HUES6 (cell line): ENCODE results near the gene ELAVL1.

Source experiments
- H3K27ac ChIP-seq: 2 replicates; pipeline ENCODE4 v1.7.0; 2013; ENCODE audit warnings: low read depth, mild to moderate bottlenecking, low read length, inconsistent platforms
- H3K27me3 ChIP-seq: 2 replicates; pipeline ENCODE4 v1.6.1; 2013; ENCODE audit warnings: low read length; ENCODE audit not compliant: control insufficient read depth, insufficient read depth
- H3K36me3 ChIP-seq: 2 replicates; pipeline ENCODE4 v1.6.1; 2013; ENCODE audit warnings: low read length; ENCODE audit not compliant: control insufficient read depth, insufficient read depth
- H3K4me1 ChIP-seq: 2 replicates; pipeline ENCODE4 v1.6.1; 2013; ENCODE audit warnings: low read length; ENCODE audit not compliant: control insufficient read depth, insufficient read depth
- H3K4me3 ChIP-seq: 2 replicates; pipeline ENCODE4 v1.5.1; 2013; ENCODE audit warnings: low read depth, low read length
- H3K9ac ChIP-seq: one replicate; pipeline ENCODE4 v1.6.1; 2013; ENCODE audit warnings: mild to moderate bottlenecking, low read length
- H3K9me3 ChIP-seq: 2 replicates; pipeline ENCODE4 v1.6.1; 2013; ENCODE audit warnings: low read depth, low read length; ENCODE audit not compliant: control insufficient read depth, insufficient read depth

ELAVL1 gene

GRCh38 chr19:7995810-7996158 lies 9.7 kb downstream of the ELAVL1 start:
- H3K4me3 ChIP-seq: no peak overlapping the region
- no peak overlapping the region for H3K9ac ChIP-seq
- H3K36me3 ChIP-seq: peaks cover 41% of the 10 kb centered on the region
- H3K27me3 ChIP-seq: no peaks in the 10 kb centered on the region
- no peak overlapping the region for H3K27ac ChIP-seq
- peaks cover 10% of the 10 kb centered on the region for H3K4me1 ChIP-seq
- H3K9me3 ChIP-seq: no peaks in the 10 kb centered on the region

DNA sequence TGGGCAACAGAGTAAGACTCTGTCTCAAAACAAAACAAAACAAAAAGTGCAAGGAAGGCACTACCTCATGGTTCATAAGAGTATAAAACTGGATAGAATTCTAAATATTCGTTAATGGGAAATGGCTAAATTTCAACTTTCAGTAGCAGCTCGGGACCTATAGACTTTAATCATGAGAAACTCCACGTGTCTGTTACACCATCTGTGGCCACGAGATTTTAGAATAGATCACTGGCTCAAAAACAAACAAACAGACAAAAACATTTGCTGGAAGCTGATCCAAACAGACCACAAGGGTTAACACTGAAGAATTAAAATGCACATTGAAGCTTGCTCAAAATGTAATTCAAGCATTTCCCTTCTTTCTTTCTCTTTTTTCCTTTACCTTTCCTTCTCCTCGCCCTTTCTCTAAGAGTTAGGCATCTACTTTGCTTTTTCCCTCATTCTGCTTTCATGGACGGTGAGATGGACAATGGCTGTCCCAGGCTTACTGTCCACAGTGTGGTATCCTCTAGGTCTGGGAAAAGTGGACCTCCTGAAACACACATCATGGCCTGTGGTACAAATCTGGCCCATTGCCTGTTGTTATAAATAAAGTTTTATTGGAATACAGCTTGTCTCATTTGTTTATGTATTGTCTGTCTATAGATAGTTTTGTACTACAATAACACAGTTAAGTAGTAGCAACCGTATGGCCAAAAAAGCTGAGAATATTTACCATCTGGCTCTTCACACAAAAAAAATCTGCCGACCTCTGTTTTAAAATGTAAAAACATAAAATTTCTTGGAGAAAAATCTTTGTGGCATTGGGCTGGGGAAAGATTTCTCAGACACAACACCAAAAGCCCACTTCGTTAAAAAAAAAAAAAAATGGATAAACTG lies 10.3 kb downstream of the ELAVL1 start:
- H3K27ac ChIP-seq: no peak overlapping the region
- no peak overlapping the region for H3K9ac ChIP-seq
- H3K27me3 ChIP-seq: no peaks in the 10 kb centered on the region
- H3K9me3 ChIP-seq: no peaks in the 10 kb centered on the region
- H3K4me3 ChIP-seq: no peak overlapping the region
- H3K36me3 ChIP-seq: peaks cover 42% of the 10 kb centered on the region
- peaks cover 10% of the 10 kb centered on the region for H3K4me1 ChIP-seq

DNA sequence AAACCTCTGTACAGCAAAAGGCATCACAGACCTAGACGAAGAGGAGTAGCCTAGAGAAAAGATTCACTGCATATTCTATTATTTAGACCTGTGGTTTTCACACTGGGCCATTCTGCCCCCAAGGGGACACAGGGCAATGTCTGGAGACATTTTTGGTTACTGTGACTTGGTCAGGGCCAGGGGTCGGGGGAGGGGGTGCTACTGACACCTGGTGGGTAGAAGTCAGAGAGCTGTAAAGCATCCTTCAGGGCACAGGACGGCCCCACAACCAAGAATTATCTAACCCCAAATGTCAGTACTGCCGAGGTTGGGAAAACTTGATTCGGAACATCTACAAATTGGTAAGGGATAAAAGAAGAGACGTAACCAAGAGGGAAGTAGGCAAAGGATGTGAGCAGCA lies 11.3 kb downstream of the ELAVL1 start:
- Histone ChIP-seq H3K27me3 (no peaks in the 10 kb centered on the region), H3K36me3 (peaks cover 45% of the 10 kb centered on the region)

DNA sequence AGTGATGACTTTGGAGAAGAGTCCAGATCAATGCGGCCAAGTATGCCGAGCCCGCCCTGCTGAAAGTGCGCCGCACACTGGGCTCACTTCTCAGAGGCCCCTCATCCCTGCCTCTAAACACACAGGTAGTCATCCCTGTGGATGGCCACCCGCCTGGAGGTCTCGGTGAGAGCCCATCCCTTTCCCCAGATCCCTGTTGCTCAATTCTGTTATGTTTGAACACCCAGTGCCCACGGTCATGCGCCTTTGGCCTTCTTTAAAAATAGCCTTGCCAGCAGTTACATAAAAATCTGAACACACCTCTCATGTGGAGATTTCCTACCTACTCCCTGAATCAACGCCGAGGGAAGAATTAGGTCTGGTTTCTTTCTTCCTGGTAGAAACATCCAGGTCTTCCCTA lies 11.9 kb downstream of the ELAVL1 start:
- no peaks in the 10 kb centered on the region for H3K9me3 ChIP-seq
- peaks cover 10% of the 10 kb centered on the region for H3K4me1 ChIP-seq
- H3K27ac ChIP-seq: no peak overlapping the region
- H3K4me3 ChIP-seq: no peak overlapping the region
- H3K36me3 ChIP-seq: peaks cover 51% of the 10 kb centered on the region
- H3K9ac ChIP-seq: no peak overlapping the region
- H3K27me3 ChIP-seq: no peaks in the 10 kb centered on the region

More for the DNA sequence above, 11.3 kb downstream of the ELAVL1 start:
- H3K27ac ChIP-seq: no peak overlapping the region
- no peaks in the 10 kb centered on the region for H3K9me3 ChIP-seq
- H3K4me3 ChIP-seq: no peak overlapping the region
- H3K4me1 ChIP-seq: peaks cover 10% of the 10 kb centered on the region
- no peak overlapping the region for H3K9ac ChIP-seq

- no peak overlapping the region for H3K4me3 ChIP-seq
- no peak overlapping the region for H3K27ac ChIP-seq
- H3K9me3 ChIP-seq: no peaks in the 10 kb centered on the region
- no peaks in the 10 kb centered on the region for H3K27me3 ChIP-seq
- H3K9ac ChIP-seq: no peak overlapping the region
- peaks cover 60% of the 10 kb centered on the region for H3K36me3 ChIP-seq
- peaks cover 8% of the 10 kb centered on the region for H3K4me1 ChIP-seq
These were observed 12.9 kb downstream of the ELAVL1 start for GRCh38 chr19:7992575-7992974.

GRCh38 chr19:7989071-7989575 lies 16.3 kb downstream of the ELAVL1 start:
- Histone ChIP-seq H3K27ac (peak overlapping the region; percentile 60; the same call in 1 of the 2 replicates), H3K4me1 (no peaks in the 10 kb centered on the region; the same call in 1 of the 2 replicates), H3K36me3 (peaks cover 88% of the 10 kb centered on the region), H3K4me3 (no peak overlapping the region), H3K27me3 (no peaks in the 10 kb centered on the region), H3K9ac (peak overlapping the region; percentile 22), H3K9me3 (no peaks in the 10 kb centered on the region)

GRCh38 chr19:7988307-7988706 lies 17.1 kb downstream of the ELAVL1 start:
- Histone ChIP-seq H3K27me3 (no peaks in the 10 kb centered on the region), H3K9me3 (no peaks in the 10 kb centered on the region), H3K4me1 (no peaks in the 10 kb centered on the region; the same call in 1 of the 2 replicates), H3K9ac (peak overlapping the region; percentile 22), H3K4me3 (no peak overlapping the region), H3K36me3 (peaks cover 93% of the 10 kb centered on the region), H3K27ac (no peak overlapping the region)

- H3K36me3 ChIP-seq: peaks cover 96% of the 10 kb centered on the region
- H3K27me3 ChIP-seq: no peaks in the 10 kb centered on the region
- no peaks in the 10 kb centered on the region; the same call in 1 of the 2 replicates for H3K4me1 ChIP-seq
- H3K27ac ChIP-seq: no peak overlapping the region
- H3K9ac ChIP-seq: no peak overlapping the region
- no peaks in the 10 kb centered on the region for H3K9me3 ChIP-seq
- no peak overlapping the region for H3K4me3 ChIP-seq
These were observed 18.2 kb downstream of the ELAVL1 start for GRCh38 chr19:7987114-7987768.

- peaks cover 98% of the 10 kb centered on the region for H3K36me3 ChIP-seq
These were observed 18.9 kb downstream of the ELAVL1 start for GRCh38 chr19:7986321-7987113.

GRCh38 chr19:7985481-7985911 lies 19.9 kb downstream of the ELAVL1 start:
- Histone ChIP-seq H3K36me3 (peaks cover 98% of the 10 kb centered on the region), H3K4me1 (no peaks in the 10 kb centered on the region; the same call in 1 of the 2 replicates), H3K4me3 (no peak overlapping the region), H3K27ac (no peak overlapping the region), H3K9ac (no peak overlapping the region), H3K9me3 (no peaks in the 10 kb centered on the region), H3K27me3 (no peaks in the 10 kb centered on the region)

More at GRCh38 chr19:7986321-7987113, 18.9 kb downstream of the ELAVL1 start:
- no peak overlapping the region for H3K27ac ChIP-seq
- no peak overlapping the region for H3K9ac ChIP-seq
- no peak overlapping the region for H3K4me3 ChIP-seq
- H3K27me3 ChIP-seq: no peaks in the 10 kb centered on the region
- no peaks in the 10 kb centered on the region for H3K9me3 ChIP-seq
- no peaks in the 10 kb centered on the region; the same call in 1 of the 2 replicates for H3K4me1 ChIP-seq
